Fibroblast of skin of left biceps (primary cell): Measurements from ENCODE around the gene NKD2.
"Not testable (repeated sequence)": the region's sequence is repeated elsewhere in the genome, so short reads cannot be mapped to it uniquely, and the experiment has no call there.

ENCODE experiments used
- DNase-seq, 2 experiments: peaks; one replicate each; pipeline ENCODE4 v3.0.0-alpha.2; 2013; ENCODE audit warnings: low read depth in 2 of 2

Gene NKD2, protein sequence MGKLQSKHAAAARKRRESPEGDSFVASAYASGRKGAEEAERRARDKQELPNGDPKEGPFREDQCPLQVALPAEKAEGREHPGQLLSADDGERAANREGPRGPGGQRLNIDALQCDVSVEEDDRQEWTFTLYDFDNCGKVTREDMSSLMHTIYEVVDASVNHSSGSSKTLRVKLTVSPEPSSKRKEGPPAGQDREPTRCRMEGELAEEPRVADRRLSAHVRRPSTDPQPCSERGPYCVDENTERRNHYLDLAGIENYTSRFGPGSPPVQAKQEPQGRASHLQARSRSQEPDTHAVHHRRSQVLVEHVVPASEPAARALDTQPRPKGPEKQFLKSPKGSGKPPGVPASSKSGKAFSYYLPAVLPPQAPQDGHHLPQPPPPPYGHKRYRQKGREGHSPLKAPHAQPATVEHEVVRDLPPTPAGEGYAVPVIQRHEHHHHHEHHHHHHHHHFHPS

GRCh38 chr5:1008451-1009358 is at the start of gene NKD2:
Gene NKD2 (plus strand): TSS chr5:1008802. CDS start chr5:1009058, 256 bp downstream.
- DNase-seq, result no peak

DNA sequence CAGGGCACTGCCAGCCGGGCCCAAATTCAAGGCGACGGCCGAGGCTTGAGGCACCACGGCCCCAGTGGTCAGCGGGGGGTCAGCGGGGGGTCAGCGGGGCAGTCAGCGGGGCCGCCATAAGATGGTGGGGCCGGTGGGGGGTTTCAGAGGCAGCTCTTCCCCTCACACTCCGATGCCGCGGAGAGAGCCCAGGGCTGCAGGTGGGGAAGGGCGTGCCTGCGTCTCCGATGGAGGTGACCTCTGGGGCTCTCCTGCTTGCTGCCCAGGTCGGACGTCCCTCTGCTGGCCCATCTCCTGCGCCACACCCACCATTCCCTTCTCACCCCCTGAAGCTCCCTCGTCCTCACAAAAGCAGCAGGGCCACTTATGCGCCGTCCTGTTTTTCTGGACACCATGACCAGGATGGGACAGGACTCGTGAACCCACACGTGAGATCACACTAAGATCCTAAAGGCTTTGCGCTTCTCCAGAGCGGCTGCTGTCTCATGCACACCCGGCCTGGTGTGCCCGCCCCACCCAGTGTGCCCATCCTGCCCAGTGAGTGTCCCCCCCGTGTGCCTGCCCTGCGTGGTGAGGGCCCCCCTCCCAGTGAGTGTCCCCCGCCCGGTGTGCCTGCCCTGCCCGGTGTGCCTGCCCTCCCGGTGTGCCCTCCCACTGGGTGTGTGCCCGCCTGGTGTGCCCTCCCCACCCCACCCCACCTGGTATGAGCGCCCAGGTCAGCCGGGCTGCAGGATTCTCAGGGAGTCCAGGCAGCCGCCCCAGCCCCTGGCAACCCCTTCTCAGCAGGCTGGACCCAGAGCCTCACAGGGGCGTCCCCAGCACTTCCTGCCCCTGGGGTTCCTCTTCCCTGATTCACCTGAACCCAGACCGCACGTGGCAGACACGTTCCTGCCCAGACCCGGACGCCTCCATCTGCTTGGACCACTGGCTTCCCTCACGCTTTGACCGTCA is 48.7 kb upstream of the NKD2 start:
- DNase-seq, result no peak

- DNase-seq, result no peak
These were observed 48.1 kb upstream of the NKD2 start for GRCh38 chr5:960551-960950.

GRCh38 chr5:961002-961710 is 47.4 kb upstream of the NKD2 start:
- no peak for DNase-seq

DNA sequence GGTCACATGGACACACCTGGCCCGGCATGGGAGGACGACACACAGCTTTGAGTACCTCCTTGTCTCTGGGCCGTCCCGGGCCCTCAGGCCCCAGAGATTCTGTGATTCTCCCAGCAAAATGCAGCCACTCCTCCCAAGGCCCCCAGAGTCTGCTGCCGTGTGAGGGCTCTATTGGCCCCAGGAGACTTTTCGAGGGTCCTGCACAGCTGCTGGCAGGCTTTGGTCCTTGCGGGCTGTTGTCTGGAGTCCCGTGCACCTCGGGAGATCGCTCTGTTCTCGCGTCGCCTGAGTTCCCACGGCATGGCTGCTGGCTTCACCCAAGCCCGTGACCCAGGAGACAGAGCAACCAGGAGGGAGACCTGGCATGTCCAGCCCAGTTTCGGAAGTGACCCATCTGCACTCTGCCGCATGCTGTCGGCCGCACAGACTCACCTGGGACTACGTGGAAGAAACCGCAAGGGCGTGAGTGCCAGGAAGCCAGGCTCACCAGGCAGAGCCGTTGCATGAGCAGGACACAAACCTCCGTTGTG is 46.8 kb upstream of the NKD2 start:
- DNase-seq, result no peak

GRCh38 chr5:962386-962785 is 46.2 kb upstream of the NKD2 start:
- no peak for DNase-seq

GRCh38 chr5:962801-963200 is 45.8 kb upstream of the NKD2 start:
- no peak for DNase-seq

DNA sequence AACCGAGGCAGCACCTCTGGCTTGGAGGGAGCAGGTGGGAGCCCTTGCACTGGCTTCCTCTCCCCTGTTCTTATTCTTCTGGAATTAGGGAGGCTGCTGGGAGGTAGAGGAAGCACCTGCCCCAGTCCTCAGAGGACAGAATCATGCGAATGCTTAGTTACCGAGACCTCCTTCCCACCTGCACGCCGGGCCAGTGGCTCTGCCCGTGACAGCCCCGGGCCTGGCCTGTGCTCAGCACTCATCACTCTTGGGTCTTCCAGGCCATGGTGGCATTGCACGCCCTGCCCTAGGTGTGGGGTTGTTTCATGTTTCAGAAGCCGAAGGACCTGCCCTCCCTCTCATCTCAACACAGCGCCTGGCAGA is 45.3 kb upstream of the NKD2 start:
- no peak for DNase-seq

- DNase-seq, result peak; percentile 70 to 77
These were observed 44.7 kb upstream of the NKD2 start for GRCh38 chr5:963673-964531.

- no peak for DNase-seq
These were observed 43.8 kb upstream of the NKD2 start for GRCh38 chr5:964821-965220.

GRCh38 chr5:965604-966344 is 42.8 kb upstream of the NKD2 start:
- DNase-seq, result no peak

DNA sequence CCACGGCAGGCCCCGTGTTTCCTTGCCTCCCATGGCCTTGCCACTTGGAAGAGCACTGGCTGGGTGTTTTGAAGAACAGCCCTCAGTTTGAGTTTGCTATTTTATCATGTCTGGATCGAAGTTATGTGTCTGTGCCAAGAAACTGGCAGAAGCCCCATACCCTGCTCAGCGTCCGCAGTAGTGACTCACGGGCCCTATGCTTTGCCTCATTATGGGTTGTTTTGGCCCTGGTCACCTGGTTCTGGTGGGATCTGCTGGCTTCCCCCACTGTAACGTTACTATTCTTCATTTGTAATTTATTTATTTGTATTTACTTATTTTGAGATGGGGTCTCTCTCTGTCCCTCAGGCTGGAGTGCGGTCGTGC is 42.3 kb upstream of the NKD2 start:
- DNase-seq, result no peak

GRCh38 chr5:966941-967340 is 41.7 kb upstream of the NKD2 start:
- DNase-seq, result no peak

GRCh38 chr5:968881-969280 is 39.7 kb upstream of the NKD2 start:
- no peak for DNase-seq

- DNase-seq, result peak; percentile 40 to 42
These were observed 39.2 kb upstream of the NKD2 start for GRCh38 chr5:969408-969839.

GRCh38 chr5:972575-972974 is 36.0 kb upstream of the NKD2 start:
- not testable (repeated sequence) for DNase-seq

DNA sequence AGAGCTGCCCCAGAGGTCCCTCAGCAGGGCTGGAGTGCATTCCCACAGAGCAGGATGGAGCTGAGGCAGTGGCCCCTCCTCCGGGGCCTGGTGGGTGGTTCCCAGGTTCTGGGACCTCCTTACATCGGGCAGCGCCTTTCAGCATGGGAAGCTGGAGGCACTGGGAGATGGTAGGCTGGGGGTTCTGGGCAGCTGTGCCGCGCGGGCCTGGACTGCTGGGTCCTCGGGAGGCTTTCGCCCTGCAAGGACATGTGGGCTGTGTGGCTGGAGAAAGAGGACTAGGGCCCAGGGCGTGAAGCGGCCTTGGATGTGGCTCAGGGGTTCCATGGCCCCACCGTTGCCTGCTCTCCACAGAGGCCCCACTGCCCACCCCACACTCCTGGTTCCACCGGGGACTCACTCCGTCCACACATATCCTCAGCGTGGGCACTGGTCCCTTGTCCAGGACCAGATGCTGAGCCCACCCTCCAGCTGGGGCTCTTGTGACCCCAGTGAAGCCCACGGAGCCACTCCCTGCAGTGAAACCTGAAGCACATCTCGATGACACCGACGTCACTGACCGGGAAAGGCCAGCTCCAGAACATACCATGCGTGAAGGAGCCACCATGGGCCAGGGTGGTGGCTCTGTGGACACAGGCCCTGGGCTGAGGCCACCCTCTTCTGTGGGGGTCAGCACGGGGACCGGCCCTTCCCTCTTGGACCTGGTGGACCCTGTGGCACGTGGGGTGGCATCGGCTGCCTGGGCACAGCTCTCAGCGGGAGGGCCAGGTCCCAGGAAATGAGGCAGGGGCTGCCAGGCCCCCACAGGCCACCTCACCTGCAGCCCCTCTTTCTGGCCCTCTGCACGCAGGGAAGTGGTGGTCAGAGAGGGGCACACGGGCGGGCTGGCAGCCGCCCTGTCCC is 31.5 kb upstream of the NKD2 start:
- DNase-seq, result no peak

DNA sequence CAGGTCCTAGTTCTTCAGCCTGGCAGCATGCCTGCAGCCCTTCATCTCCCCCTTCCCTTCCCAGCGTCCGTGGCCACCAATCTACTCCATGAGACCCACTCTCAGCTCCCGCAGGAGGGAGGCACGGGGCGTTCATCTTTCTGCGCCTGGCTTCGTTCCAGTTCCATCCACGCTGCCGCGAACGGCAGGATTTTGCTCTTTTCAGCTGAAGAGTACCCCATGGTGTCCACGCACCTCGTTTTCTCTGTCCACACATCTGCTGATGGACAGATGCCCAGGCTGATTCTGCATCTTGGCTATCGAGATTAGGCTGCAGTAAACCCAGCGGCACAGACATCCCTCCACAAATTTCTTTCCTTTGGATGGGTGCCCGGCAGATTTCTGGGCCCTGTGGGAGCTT is 30.5 kb upstream of the NKD2 start:
- no peak for DNase-seq
